Measurements from ENCODE around the gene TMEM131L.

TMEM131L gene

DNA sequence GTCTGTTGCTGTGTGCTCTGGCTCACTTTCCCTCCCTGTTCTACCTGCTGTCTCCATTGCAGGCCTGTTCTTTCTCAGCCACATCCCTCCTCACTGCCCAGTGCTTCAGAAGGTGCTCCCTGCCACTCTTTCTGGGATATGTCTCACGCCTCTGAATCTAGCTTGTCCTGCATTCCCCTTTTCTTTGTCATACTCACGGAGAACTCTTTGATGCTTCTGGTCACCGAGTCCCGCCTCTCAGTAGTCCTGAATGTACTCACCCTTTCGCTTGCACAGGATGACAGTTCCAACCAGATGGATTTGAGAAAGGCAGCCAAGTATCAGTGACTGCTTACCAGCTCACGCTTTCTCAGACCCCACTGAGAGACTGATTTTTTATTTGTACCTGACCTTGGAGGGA, 152.7 kb downstream of the TMEM131L start:
- no peak for DNase-seq (ENCODE audit: extremely low spot score)
- TF ChIP-seq, protein P1, sequence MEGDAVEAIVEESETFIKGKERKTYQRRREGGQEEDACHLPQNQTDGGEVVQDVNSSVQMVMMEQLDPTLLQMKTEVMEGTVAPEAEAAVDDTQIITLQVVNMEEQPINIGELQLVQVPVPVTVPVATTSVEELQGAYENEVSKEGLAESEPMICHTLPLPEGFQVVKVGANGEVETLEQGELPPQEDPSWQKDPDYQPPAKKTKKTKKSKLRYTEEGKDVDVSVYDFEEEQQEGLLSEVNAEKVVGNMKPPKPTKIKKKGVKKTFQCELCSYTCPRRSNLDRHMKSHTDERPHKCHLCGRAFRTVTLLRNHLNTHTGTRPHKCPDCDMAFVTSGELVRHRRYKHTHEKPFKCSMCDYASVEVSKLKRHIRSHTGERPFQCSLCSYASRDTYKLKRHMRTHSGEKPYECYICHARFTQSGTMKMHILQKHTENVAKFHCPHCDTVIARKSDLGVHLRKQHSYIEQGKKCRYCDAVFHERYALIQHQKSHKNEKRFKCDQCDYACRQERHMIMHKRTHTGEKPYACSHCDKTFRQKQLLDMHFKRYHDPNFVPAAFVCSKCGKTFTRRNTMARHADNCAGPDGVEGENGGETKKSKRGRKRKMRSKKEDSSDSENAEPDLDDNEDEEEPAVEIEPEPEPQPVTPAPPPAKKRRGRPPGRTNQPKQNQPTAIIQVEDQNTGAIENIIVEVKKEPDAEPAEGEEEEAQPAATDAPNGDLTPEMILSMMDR (IDR thresholded peaks at IDR 0.05; ENCODE audit: control extremely low read depth, extremely low read depth, low read depth, missing control alignments) = no peak
- CTCF ChIA-PET = interaction anchor here (1.1 to 1.8 kb wide), 4 partner anchors 13 to 34 kb away, joined by 3 to 7 read pairs (median 4); no protein-coding TSS in a partner anchor
- POLR2A ChIA-PET = no interaction called here

- DNase-seq (ENCODE audit: extremely low spot score) = no peak
- ChIA-PET POLR2A (no interaction called here), CTCF (interaction anchor here (1.0 to 2.4 kb wide), 7 partner anchors 12 to 130 kb away, joined by 3 to 8 read pairs (median 3); no protein-coding TSS in a partner anchor)
- TF ChIP-seq, protein P1 (IDR thresholded peaks at IDR 0.05; ENCODE audit: control extremely low read depth, extremely low read depth, low read depth, missing control alignments) = no peak
Measured at GRCh38 chr4:153619811-153620210, 153.7 kb downstream of the TMEM131L start.

DNA sequence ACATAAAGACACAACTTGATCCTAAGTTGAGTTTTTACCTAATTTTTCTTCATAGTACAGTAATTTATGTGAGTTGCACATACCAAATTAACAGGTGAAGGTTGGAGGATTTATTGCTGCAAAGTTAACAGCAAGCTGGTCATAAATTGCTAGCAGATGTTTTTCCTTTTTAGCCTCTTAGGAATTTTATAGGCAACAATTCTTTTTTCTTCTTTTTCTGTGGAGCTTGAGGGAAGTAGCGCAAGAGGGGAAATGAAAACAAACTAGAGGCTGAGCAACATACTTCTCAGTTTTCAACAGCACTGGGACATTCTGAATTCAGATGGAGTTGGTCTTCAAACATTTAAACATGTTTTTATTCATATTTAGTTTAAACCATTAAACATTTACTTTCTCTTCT, 154.2 kb downstream of the TMEM131L start:
- no peak for DNase-seq (ENCODE audit: extremely low spot score)
- POLR2A ChIA-PET = no interaction called here
- TF ChIP-seq, protein P1 (IDR thresholded peaks at IDR 0.05; ENCODE audit: control extremely low read depth, extremely low read depth, low read depth, missing control alignments) = no peak
- CTCF ChIA-PET = interaction anchor here (1.0 to 2.4 kb wide), 6 partner anchors 11 to 129 kb away, joined by 3 to 8 read pairs (median 3); no protein-coding TSS in a partner anchor

GRCh38 chr4:153622093-153622492, 155.9 kb downstream of the TMEM131L start:
- CTCF ChIA-PET = interaction anchor here (0.9 to 1.2 kb wide), 3 partner anchors 10 to 31 kb away, joined by 3 read pairs; no protein-coding TSS in a partner anchor
- POLR2A ChIA-PET = no interaction called here
- DNase-seq (ENCODE audit: extremely low spot score) = no peak
- TF ChIP-seq, protein P1 (IDR thresholded peaks at IDR 0.05; ENCODE audit: control extremely low read depth, extremely low read depth, low read depth, missing control alignments) = no peak

DNA sequence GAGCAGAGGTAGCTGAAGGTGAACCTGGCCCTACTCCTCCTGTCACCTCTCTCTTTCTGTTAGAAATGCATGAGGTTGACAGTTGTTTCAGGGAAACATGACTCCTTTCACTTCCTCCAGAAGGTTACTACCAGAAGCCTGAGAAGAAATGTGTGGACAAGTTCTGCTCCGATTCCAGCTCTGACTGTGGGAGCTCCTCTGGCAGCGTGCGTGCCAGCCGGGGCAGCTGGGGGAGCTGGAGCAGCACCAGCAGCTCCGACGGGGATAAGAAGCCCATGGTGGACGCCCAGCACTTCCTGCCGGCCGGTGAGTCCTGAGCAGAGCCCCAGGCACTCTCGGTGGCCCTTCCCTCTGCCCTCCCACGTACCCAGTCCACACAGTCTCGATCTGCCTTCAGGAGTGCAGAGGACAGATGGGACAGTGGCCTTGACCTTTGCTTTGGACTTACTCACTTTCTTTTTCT, 156.6 kb downstream of the TMEM131L start:
- DNase-seq (ENCODE audit: extremely low spot score) = no peak
- TF ChIP-seq, protein P1 (IDR thresholded peaks at IDR 0.05; ENCODE audit: control extremely low read depth, extremely low read depth, low read depth, missing control alignments) = no peak
- ChIA-PET POLR2A (interaction anchor here (0.6 kb wide), 1 partner anchor 244 kb away, joined by 4 read pairs; no protein-coding TSS in a partner anchor), CTCF (no interaction called here)

DNA sequence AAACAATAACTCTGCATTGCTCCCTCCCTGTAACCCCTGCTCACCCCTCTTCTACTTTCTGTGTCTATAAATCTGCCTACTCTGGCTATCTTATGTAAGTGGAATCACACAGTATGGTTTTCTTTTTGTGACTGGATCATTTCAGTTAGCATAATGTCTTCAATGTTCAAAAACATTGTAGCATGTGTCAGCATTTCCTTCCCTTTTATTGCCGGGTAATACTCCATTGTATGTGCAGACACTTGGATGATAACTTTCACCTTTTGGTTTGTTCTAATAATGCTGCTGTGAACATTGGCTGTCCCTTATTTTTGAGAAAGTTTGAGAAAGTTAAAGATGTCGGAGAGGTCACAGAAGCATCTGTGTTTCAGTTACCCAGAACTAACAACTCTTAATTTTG, 157.3 kb downstream of the TMEM131L start:
- ChIA-PET POLR2A (no interaction called here), CTCF (no interaction called here)
- DNase-seq (ENCODE audit: extremely low spot score) = no peak
- TF ChIP-seq, protein P1 (IDR thresholded peaks at IDR 0.05; ENCODE audit: control extremely low read depth, extremely low read depth, low read depth, missing control alignments) = no peak

Measured in GM10248 (cell line).